ENCODE data around the gene TOB1.

TOB1 gene

GRCh38 chr17:50881182-50881581 lies 15.0 kb upstream of the TOB1 start:
- TF ChIP-seq FOXP2 (optimal IDR thresholded peaks at IDR 0.05; ENCODE audit: borderline replicate concordance, extremely low read depth, extremely low read length, insufficient read depth) (no peak), POLR2AphosphoS5 (IDR thresholded peaks at IDR 0.05; ENCODE audit: low read depth, low read length) (no peak), SIN3A (IDR thresholded peaks at IDR 0.05; ENCODE audit: borderline replicate concordance, insufficient read depth, low read length) (no peak), REST (IDR thresholded peaks at IDR 0.05; ENCODE audit: insufficient read depth in 1 of 2, low read depth in 2 of 2, low read length in 2 of 2) (no peak), TAF1 (IDR thresholded peaks at IDR 0.05; ENCODE audit: borderline replicate concordance, insufficient read depth, low read length) (no peak)

- TF ChIP-seq SIN3A (IDR thresholded peaks at IDR 0.05; ENCODE audit: borderline replicate concordance, insufficient read depth, low read length) (no peak), POLR2AphosphoS5 (IDR thresholded peaks at IDR 0.05; ENCODE audit: low read depth, low read length) (no peak), FOXP2 (optimal IDR thresholded peaks at IDR 0.05; ENCODE audit: borderline replicate concordance, extremely low read depth, extremely low read length, insufficient read depth) (no peak), REST (IDR thresholded peaks at IDR 0.05; ENCODE audit: insufficient read depth in 1 of 2, low read depth in 2 of 2, low read length in 2 of 2) (no peak), TAF1 (IDR thresholded peaks at IDR 0.05; ENCODE audit: borderline replicate concordance, insufficient read depth, low read length) (no peak)
Measured at GRCh38 chr17:50879086-50879485, 12.9 kb upstream of the TOB1 start.

GRCh38 chr17:50877838-50878237 lies 11.7 kb upstream of the TOB1 start:
- TF ChIP-seq POLR2AphosphoS5 (IDR thresholded peaks at IDR 0.05; ENCODE audit: low read depth, low read length) (no peak), SIN3A (IDR thresholded peaks at IDR 0.05; ENCODE audit: borderline replicate concordance, insufficient read depth, low read length) (no peak), REST (IDR thresholded peaks at IDR 0.05; ENCODE audit: insufficient read depth in 1 of 2, low read depth in 2 of 2, low read length in 2 of 2) (no peak), FOXP2 (optimal IDR thresholded peaks at IDR 0.05; ENCODE audit: borderline replicate concordance, extremely low read depth, extremely low read length, insufficient read depth) (no peak), TAF1 (IDR thresholded peaks at IDR 0.05; ENCODE audit: borderline replicate concordance, insufficient read depth, low read length) (no peak)

- no peak for TF ChIP-seq TAF1 (IDR thresholded peaks at IDR 0.05; ENCODE audit: borderline replicate concordance, insufficient read depth, low read length)
- TF ChIP-seq REST (IDR thresholded peaks at IDR 0.05; ENCODE audit: insufficient read depth in 1 of 2, low read depth in 2 of 2, low read length in 2 of 2): no peak
- TF ChIP-seq SIN3A (IDR thresholded peaks at IDR 0.05; ENCODE audit: borderline replicate concordance, insufficient read depth, low read length): no peak
- TF ChIP-seq POLR2AphosphoS5 (IDR thresholded peaks at IDR 0.05; ENCODE audit: low read depth, low read length): no peak
- no peak for TF ChIP-seq FOXP2 (optimal IDR thresholded peaks at IDR 0.05; ENCODE audit: borderline replicate concordance, extremely low read depth, extremely low read length, insufficient read depth)
Measured at GRCh38 chr17:50875074-50875473, 8.9 kb upstream of the TOB1 start.
